ENCODE measurements around the gene THUMPD2. TPM values are rescaled to one million over a fixed set of nuclear protein-coding genes. Genes with fewer than 3 reads are reported as not detected.
"Not testable (repeated sequence)": the region's sequence is repeated elsewhere in the genome, so short reads cannot be mapped to it uniquely, and the experiment has no call there.

THUMPD2 gene
- total RNA-seq, 1 experiment from 2014 or later, result 19.5 TPM

GRCh38 chr2:39796134-39796533, 17.1 kb upstream of the THUMPD2 start:
- H2BK20ac ChIP-seq (ENCODE audit: low read depth, low read length, poor library complexity, severe bottlenecking), result no peak overlapping the region
- Mint-ChIP-seq H3K4me3 (no peak overlapping the region), H3K4me1 (no peaks in the 10 kb centered on the region), H3K9me3 (peaks cover 14% of the 10 kb centered on the region in 2 experiments), H3K36me3 (ENCODE audit: insufficient read depth in 1 of 3, low read depth in 3 of 3) (peaks cover 9 to 15% (median 9%) of the 10 kb centered on the region in 3 experiments), H3K27ac (no peak overlapping the region), H3K27me3 (ENCODE audit: low read depth) (no peaks in the 10 kb centered on the region; the same call in 1 of the 2 replicates)
- H2BK12ac ChIP-seq (ENCODE audit: insufficient read length, low read depth, low read length), result no peak overlapping the region
- H4K5ac ChIP-seq (ENCODE audit: insufficient read length, low read depth, low read length), result no peak overlapping the region
- H2AFZ ChIP-seq (ENCODE audit: low read length), result no peak overlapping the region
- no peaks in the 10 kb centered on the region for H4K20me1 ChIP-seq (ENCODE audit: control insufficient read depth, insufficient read depth, insufficient read length)
- no peak overlapping the region for H3K4me2 ChIP-seq (ENCODE audit: insufficient read depth, insufficient read length, low read length)
- TF ChIP-seq, protein P1, sequence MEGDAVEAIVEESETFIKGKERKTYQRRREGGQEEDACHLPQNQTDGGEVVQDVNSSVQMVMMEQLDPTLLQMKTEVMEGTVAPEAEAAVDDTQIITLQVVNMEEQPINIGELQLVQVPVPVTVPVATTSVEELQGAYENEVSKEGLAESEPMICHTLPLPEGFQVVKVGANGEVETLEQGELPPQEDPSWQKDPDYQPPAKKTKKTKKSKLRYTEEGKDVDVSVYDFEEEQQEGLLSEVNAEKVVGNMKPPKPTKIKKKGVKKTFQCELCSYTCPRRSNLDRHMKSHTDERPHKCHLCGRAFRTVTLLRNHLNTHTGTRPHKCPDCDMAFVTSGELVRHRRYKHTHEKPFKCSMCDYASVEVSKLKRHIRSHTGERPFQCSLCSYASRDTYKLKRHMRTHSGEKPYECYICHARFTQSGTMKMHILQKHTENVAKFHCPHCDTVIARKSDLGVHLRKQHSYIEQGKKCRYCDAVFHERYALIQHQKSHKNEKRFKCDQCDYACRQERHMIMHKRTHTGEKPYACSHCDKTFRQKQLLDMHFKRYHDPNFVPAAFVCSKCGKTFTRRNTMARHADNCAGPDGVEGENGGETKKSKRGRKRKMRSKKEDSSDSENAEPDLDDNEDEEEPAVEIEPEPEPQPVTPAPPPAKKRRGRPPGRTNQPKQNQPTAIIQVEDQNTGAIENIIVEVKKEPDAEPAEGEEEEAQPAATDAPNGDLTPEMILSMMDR (conservative IDR thresholded peaks at IDR 0.05), result no peak
- no peak overlapping the region for H3T11ph ChIP-seq (ENCODE audit: low read length)
- no peak overlapping the region for H3K27ac ChIP-seq (ENCODE audit: insufficient read length, low read depth, low read length)
- H3K79me1 ChIP-seq (ENCODE audit: insufficient read depth, low read depth, low read length, poor library complexity, severe bottlenecking), result no peaks in the 10 kb centered on the region
- H3K18ac ChIP-seq (ENCODE audit: insufficient read length, low read depth, low read length), result no peak overlapping the region
- no peak overlapping the region for H2BK15ac ChIP-seq (ENCODE audit: low read depth, low read length)
- H3K4ac ChIP-seq (ENCODE audit: low read depth, low read length), result no peak overlapping the region
- no peaks in the 10 kb centered on the region for H3K79me2 ChIP-seq (ENCODE audit: insufficient read depth, low read length)
- DNase-seq, result no peak
- H4K91ac ChIP-seq (ENCODE audit: insufficient read length, low read depth, low read length), result no peak overlapping the region
- peaks cover 10% of the 10 kb centered on the region for H3K9me3 ChIP-seq (ENCODE audit: control insufficient read depth, low read depth, low read length)
- no peak overlapping the region for H2AK5ac ChIP-seq (ENCODE audit: insufficient read length, low read length)
- H3K14ac ChIP-seq (ENCODE audit: insufficient read depth, low read length), result no peak overlapping the region
- H3K4me1 ChIP-seq (ENCODE audit: insufficient read depth, low read length), result no peaks in the 10 kb centered on the region
- no peak overlapping the region for H2BK5ac ChIP-seq (ENCODE audit: insufficient read length, low read length)
- no peak overlapping the region for H3K23ac ChIP-seq (ENCODE audit: insufficient read length, low read depth, low read length)
- H3K23me2 ChIP-seq (ENCODE audit: insufficient read length, low read depth, low read length, poor library complexity, severe bottlenecking), result no peaks in the 10 kb centered on the region
- no peak overlapping the region for H2BK120ac ChIP-seq (ENCODE audit: low read depth, low read length, poor library complexity, severe bottlenecking)
- H4K8ac ChIP-seq (replicated peaks; ENCODE audit: insufficient read length, low read depth, low read length), result no peak overlapping the region
- no peak overlapping the region for H3K9ac ChIP-seq (ENCODE audit: extremely low read depth, insufficient read length, low read length)
- no peaks in the 10 kb centered on the region for H3K27me3 ChIP-seq (ENCODE audit: insufficient read depth, low read length)
- no CpG with 5 or more reads among the region's 1 CpG for WGBS (ENCODE audit: extremely low coverage, insufficient read length, low lambda C conversion rate)
- no peak overlapping the region for H3K56ac ChIP-seq (ENCODE audit: insufficient read length, low read depth, low read length)

DNA sequence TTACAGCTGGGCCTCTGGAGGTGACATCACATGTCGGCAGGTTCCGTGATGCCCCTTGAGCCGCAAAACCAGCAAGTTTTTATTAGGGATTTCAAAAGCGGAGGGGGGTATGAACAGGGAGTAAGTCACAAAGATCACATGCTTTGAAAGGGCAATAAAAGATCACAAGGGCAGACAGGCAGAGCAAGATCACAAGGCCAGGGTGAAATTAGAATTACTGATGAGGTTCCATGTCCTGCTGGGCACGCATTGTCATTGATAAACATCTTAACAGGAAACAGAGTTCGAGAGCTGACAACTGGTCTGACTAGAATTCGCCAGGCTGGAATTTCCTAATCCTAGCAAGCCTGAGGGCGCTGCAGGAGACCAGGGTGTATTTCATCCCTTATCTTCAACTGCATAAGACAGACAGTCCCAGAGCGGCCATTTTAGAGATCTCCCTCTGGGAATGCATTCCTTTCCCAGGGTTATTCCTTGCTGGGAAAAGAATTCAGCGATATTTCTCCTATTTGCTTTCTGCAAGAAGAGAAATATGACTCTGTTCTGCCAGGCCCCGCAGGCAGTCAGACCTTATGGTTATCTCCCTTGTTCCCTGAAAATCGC, 11.3 kb upstream of the THUMPD2 start:
- peaks cover 32% of the 10 kb centered on the region in 2 experiments for H3K9me3 Mint-ChIP-seq
- not testable (repeated sequence) for H3K27ac ChIP-seq (ENCODE audit: insufficient read length, low read depth, low read length); H4K8ac ChIP-seq (replicated peaks; ENCODE audit: insufficient read length, low read depth, low read length); DNase-seq; H3K27me3 ChIP-seq (ENCODE audit: insufficient read depth, low read length); H3K56ac ChIP-seq (ENCODE audit: insufficient read length, low read depth, low read length); H3K23me2 ChIP-seq (ENCODE audit: insufficient read length, low read depth, low read length, poor library complexity, severe bottlenecking); H2BK120ac ChIP-seq (ENCODE audit: low read depth, low read length, poor library complexity, severe bottlenecking); H3K18ac ChIP-seq (ENCODE audit: insufficient read length, low read depth, low read length); H3K9ac ChIP-seq (ENCODE audit: extremely low read depth, insufficient read length, low read length); H3K4me2 ChIP-seq (ENCODE audit: insufficient read depth, insufficient read length, low read length); H2AFZ ChIP-seq (ENCODE audit: low read length); H4K91ac ChIP-seq (ENCODE audit: insufficient read length, low read depth, low read length); H3K79me2 ChIP-seq (ENCODE audit: insufficient read depth, low read length); H2AK5ac ChIP-seq (ENCODE audit: insufficient read length, low read length); H2BK12ac ChIP-seq (ENCODE audit: insufficient read length, low read depth, low read length); H3K14ac ChIP-seq (ENCODE audit: insufficient read depth, low read length); H3K79me1 ChIP-seq (ENCODE audit: insufficient read depth, low read depth, low read length, poor library complexity, severe bottlenecking); H3K4me1 ChIP-seq (ENCODE audit: insufficient read depth, low read length); H3K9me3 ChIP-seq (ENCODE audit: control insufficient read depth, low read depth, low read length); H3K27me3 Mint-ChIP-seq (ENCODE audit: low read depth); H2BK20ac ChIP-seq (ENCODE audit: low read depth, low read length, poor library complexity, severe bottlenecking); H4K5ac ChIP-seq (ENCODE audit: insufficient read length, low read depth, low read length); H3K4me3 Mint-ChIP-seq; H2BK5ac ChIP-seq (ENCODE audit: insufficient read length, low read length); H2BK15ac ChIP-seq (ENCODE audit: low read depth, low read length); H3K4ac ChIP-seq (ENCODE audit: low read depth, low read length); H3K23ac ChIP-seq (ENCODE audit: insufficient read length, low read depth, low read length); H3K4me1 Mint-ChIP-seq; H4K20me1 ChIP-seq (ENCODE audit: control insufficient read depth, insufficient read depth, insufficient read length); H3T11ph ChIP-seq (ENCODE audit: low read length)
- H3K36me3 Mint-ChIP-seq (ENCODE audit: insufficient read depth in 1 of 3, low read depth in 3 of 3), result peaks cover 23 to 36% (median 27%) of the 10 kb centered on the region in 3 experiments
- WGBS (ENCODE audit: extremely low coverage, insufficient read length, low lambda C conversion rate), result no CpG with 5 or more reads among the region's 12 CpGs
- H3K27ac Mint-ChIP-seq, result peak overlapping the region; percentile 13 to 54 (median 40); a peak in 2 of 7 replicates

Measured in H9 (cell line).